HG03575 (cell line): ENCODE data around the gene PRELID3B.

Source experiments
- ATAC-seq: cut with Tn5 transposase; IDR thresholded peaks from one replicate; pipeline ENCODE4 v1.9.1; 2021; ENCODE audit not compliant: unreplicated experiment, insufficient number of reproducible peaks, low FRiP score; ENCODE audit errors: extremely low read depth

The PRELID3B gene

GRCh38 chr20:59031564-59032022, 11.0 kb downstream of the PRELID3B start:
- ATAC-seq: no peak

- no peak for ATAC-seq
Measured at GRCh38 chr20:59030911-59031563, 11.5 kb downstream of the PRELID3B start.

- no peak for ATAC-seq
Measured at GRCh38 chr20:59028812-59029211, 13.8 kb downstream of the PRELID3B start.

GRCh38 chr20:59027741-59028320, 14.8 kb downstream of the PRELID3B start:
- ATAC-seq: no peak

GRCh38 chr20:59026904-59027740, 15.5 kb downstream of the PRELID3B start:
- ATAC-seq: no peak

GRCh38 chr20:59025511-59025910, 17.1 kb downstream of the PRELID3B start:
- no peak for ATAC-seq

GRCh38 chr20:59025086-59025485, 17.5 kb downstream of the PRELID3B start:
- no peak for ATAC-seq

GRCh38 chr20:59024111-59024530, 18.5 kb downstream of the PRELID3B start:
- ATAC-seq: no peak

GRCh38 chr20:59023616-59024015, 19.0 kb downstream of the PRELID3B start:
- no peak for ATAC-seq

- no peak for ATAC-seq
Measured at GRCh38 chr20:59022754-59023153, 19.8 kb downstream of the PRELID3B start.

GRCh38 chr20:59020938-59021551, 21.5 kb downstream of the PRELID3B start:
- no peak for ATAC-seq

GRCh38 chr20:59019217-59019616, 23.4 kb downstream of the PRELID3B start, which contains the start of gene TUBB1:
TUBB1 (plus strand) TSS chr20:59019429; CDS start chr20:59019523, 94 bp downstream.
- no peak for ATAC-seq

- ATAC-seq: no peak
Measured at GRCh38 chr20:59018817-59019216, 23.8 kb downstream of the PRELID3B start.

- ATAC-seq: no peak
Measured at GRCh38 chr20:59017493-59018231, 24.9 kb downstream of the PRELID3B start.

- ATAC-seq: no peak
Measured at GRCh38 chr20:59016795-59017492, 25.6 kb downstream of the PRELID3B start.

GRCh38 chr20:59015812-59016711, 26.5 kb downstream of the PRELID3B start:
- no peak for ATAC-seq

GRCh38 chr20:59015411-59015810, 27.2 kb downstream of the PRELID3B start:
- ATAC-seq: no peak
